Measurements from ENCODE around the gene RNASE1.
"Not testable (repeated sequence)": the region's sequence is repeated elsewhere in the genome, so short reads cannot be mapped to it uniquely, and the experiment has no call there.

RNASE1 gene

DNA sequence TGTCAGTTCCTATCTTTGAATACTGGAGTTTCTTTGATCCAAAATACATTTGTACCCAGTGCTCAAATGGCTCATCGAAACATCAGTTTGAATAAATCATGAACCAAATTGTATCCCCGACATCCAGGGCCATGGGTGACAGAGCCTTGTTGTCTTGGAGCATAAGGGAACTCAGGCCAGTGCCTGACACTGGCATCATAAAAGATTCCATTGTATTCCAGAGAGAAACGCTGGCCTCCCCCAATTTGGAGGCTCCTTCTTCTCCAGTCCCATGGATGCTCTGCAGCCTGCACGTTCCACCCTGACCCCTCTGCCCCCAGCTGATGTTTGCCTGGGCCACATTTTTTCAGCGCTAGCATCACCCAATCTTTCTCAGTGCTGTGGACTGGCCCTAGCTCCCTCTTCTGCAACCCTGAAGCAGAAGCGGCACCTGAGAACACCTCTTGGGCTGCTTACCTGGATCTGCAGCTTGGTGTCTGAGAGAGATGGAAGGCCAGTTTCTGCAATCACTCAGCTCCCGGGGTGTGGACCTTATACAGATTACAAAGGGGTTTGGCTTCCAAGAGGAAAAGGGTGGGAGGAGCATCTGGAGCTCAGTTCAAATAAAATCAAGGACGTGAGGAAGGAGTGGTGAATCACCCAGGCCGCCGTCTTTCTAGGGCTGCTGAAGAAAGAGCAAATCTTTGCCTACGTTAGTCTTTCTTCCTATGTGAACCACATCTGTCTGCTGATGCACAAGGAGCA, at the start of gene RNASE1:
Gene RNASE1 (minus strand): TSS at position 504 of the 744 bp plus-strand sequence. CDS start 776 bp downstream, outside the sequence.
- DNase-seq, result no peak

DNA sequence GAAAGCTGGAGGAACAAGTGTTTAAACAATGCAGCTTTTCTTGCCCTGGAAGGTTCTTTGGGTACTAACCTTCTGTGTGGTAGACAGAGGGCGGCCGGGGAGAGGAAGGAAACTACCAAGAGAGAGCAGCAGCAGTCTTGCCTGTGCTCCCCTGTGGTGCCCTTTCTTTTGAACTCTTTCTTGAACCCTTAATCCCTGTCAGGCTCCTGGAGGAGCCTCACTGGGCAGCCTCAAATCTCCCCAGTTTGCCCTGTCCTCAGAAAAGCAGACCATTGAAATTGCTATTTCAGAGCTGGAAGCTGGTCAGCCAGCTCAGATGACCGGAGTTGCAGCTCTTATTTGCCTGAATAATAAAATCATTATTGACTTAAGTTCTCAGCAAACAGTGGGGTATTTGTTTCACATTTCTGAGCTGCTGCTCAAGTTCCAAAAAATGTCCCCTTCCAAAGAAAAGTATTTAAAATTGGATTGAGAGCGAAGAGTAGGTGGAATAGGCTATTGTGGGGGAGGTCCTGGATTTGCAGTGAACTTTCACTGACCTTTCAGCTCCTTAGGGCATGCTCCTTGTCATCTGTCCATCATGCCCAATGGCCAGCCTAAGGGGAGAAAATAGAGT, 46.4 kb upstream of the RNASE1 start:
- no peak for DNase-seq

DNA sequence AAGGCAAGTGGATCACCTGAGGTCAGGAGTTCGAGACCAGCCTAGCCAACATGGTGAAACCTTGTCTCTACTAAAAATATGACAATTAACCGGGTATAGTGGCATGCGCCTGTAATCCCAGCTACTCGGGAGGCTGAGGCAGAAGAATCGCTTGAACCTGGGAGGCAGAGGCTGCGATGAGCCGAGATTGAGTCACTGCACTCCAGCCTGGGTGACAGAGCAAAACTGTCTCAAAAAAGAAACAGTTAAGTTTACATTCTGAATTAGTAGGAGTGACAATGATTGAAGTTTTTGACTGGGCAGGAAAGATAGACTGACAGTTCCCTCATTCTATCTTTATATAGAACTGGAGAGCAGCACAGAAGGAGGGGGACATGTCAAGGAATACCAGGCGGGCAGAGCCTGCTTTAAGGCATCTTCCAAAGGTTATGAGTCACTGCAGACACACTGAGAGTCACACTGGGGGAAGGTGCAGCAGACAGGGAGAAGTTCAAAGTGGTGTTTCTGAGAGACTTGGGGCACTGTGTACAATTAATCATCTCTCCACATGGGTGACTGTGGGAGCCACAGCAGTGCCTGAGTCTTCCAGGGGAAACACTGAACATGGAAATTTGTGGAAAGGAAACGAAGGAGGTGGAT, 45.8 kb upstream of the RNASE1 start:
- no peak for DNase-seq

DNA sequence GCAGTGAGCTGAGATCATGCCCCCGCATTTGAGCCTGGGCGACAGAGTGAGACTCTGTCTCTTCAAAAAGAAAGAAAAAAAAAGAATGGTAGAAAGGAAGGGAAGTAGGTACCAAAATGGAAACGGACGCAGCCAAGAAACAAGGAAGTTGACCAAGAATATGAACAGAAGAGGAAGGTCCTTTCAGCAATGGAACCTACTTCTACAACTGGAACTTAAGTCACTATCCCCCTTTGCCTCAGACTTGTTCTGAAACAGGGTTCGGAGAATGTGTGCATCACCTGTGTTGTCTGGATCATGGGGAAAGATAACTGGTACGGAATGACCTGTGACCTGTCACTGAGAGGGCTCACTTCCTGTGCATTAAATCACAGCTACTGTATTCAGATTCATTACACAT, 43.9 kb upstream of the RNASE1 start:
- DNase-seq, result no peak

DNA sequence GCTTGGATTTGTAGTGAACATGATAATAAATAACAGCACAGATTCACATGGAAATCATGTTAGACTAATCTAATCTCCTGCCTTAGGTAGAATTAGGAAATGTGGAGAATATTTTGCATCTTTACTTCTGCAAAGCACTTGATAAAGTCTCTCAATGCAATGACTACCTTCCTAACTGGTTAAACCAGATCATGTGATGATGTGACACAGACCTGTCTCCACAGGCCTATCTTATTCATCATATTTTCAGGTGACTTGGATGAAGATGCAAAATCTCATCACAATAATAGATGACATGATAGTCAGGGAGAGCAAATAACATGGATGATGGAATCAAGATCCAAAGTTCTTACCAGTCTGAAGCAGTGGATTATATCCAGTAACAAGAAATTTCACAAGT, 38.5 kb upstream of the RNASE1 start:
- DNase-seq, result no peak

DNA sequence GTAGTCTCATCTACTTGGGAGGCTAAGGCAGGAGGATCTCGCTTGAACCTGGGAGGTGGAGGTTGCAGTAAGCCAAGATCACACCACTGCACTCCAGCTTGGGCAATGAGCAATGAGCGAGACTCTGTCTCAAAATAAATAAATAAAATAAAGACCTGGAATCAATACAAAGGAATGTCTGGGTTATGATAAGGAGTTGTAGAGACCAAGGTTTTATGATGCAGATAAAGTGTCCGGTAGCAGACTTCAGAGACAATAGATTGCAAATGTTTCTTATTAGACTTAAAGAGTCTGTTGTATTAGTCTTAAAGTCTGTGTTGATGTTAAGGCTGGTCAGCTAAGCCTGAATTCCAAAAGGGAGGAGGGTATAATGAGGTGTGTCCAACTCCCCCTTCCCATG, 35.2 kb upstream of the RNASE1 start:
- no peak for DNase-seq

DNA sequence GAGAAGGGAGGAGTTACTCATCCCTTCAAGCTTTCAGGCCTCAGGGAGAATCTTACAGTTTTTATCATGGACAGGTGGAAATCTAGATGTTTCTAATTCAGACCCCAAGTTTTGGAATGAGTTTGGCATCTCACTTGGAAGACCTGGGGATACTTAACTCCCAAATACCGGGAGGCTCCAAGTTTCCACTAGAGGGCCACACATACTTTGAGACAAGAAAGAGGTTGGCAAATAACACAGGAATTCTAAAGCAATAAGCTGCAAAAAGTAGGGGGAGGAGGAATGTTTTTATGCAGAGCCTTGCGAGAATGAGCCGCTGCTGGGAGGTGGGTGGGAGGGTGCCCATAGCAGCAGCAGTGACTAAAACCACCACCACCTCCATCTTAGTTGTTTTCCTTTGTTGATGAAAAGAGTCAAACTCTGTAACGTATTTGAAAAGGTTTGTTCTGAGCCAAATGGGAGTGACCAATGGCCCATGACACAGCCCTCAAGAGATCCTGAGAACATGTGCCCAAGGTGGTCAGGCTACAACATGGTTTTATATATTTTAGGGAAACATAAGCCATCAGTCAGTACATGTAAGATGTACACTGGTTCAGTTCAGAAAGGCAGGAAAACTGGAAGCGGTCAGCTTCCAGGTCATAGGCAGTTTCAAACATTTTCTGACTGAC, 34.2 kb upstream of the RNASE1 start:
- peak in 1 of 2 experiments; percentile 10 for DNase-seq

DNA sequence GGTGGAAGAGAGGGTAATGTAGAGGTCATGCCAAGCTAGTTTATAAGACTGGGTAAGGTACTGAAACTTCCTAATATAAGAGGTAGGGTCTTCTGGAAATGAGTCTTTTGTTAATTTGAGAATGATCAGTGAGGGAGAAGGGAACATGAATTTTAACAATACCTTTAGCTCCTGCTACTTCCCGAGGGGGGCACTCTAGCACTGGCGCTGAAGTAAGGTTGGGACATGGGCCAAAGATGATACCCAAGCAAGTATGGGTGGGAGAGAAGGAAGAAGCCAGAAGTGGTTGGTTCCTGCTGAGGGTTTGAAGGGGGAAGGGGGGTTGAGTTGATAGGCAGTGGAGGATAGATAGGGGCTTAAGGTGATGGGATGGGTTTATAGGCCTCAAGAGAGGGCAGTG, 32.3 kb upstream of the RNASE1 start:
- DNase-seq, result no peak

DNA sequence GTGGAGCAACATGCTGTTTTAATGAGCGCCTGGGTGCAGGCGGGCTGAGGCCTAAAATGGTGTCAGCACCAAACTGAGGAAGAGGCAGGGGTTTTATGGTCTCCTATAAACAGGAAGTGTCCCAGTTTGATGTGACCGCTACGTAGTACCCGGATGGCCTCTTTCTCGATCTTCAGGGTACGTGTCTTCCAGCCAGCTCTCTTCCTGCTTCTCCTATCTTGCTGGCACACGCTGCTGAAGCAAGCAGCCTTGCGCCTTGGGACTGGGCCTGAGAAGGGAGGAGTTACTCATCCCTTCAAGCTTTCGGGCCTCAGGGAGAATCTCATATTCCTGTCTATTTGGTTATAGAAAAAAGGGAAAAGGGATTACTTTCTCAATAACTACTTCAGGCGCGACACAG, 28.2 kb upstream of the RNASE1 start:
- DNase-seq, result no peak

DNA sequence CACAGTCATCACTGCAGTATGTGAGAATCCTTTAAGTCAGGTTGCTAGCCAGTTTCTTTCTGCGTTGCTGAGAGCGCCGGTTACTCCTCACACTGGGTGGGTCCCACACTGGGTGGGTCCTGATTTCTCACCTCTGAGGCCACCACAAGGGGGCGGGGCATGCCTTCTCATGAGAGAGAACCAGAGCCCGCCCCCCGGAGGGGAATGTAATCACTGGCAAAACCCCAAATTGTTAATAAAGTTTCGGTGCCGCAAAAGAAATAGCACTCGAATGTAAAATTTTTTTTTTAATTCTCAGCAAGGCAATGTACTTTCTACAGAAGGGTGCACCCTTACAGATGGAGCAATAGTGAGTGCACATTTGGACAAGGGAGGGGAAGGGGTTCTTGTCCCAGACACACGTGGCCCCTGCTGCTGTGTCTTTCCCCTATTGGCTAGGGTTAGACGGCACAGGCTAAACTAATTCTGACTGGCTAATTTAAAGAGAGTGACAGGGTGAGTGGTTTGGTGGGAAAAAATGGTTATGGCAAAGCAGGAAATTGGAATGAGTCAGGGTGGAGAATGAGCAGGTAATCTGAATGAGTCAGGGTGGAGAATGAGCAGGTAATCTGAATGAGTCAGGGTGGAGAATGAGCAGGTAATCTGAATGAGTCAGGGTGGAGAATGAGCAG, 25.5 kb upstream of the RNASE1 start:
- DNase-seq, result not testable (repeated sequence)

DNA sequence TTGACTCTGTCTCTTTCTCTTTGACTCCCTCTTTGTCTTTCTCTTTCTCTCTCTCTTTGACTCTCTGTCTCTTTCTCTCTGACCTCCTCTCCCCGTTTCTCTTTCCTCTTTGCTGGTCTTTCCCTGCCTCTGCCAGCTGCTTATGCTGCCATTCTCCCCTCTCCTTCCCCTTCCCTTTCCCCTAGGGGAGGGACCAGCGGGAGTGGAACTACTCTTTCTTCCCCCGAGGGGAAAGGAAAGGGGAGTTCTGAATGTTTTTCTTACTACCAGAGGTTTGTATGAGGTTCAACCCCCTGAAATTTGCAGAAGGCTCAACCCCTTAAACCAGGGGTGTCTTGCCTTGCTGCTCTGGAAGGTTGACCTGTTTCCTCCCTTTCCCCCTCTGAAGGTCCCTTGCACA, 24.7 kb upstream of the RNASE1 start:
- no peak for DNase-seq

DNA sequence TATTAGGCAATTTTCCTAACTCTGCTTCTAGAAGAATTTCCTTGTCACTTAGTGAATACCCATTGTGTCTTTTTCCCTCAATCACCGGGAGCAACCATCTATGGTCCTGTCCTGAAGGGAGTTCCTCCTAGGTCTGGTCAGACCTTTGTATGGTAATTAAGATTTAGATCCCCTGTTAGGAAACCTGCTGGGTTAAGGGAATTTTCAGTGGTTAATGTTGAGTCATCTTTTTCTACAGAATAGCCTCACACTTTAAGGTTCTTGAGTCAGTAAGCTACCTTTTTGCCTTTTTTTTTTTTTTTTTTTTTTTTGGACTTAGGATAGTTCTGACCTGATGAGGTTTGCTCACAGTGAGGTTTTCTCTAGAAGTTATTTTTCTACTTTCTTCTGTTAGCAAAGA, 24.0 kb upstream of the RNASE1 start:
- not testable (repeated sequence) for DNase-seq

DNA sequence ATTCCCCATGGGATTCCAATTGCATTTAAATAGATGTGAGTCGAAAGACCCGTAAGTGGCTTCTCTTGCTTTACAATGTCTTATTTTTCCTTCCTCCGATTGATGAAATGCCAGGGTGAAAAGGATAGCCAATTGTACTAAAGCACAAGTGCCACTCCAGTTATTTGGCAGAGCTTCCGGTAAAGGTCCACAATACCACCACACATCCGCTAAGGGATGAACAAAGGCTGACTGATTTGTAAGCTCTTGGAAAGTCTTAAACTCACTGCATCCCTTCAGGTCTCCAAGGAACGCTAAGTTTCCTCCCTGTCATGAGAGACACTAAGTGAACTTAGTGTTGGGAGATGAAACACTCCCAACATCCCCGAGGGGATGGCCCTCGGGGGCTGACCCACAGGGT, 21.2 kb upstream of the RNASE1 start:
- DNase-seq, result no peak

DNA sequence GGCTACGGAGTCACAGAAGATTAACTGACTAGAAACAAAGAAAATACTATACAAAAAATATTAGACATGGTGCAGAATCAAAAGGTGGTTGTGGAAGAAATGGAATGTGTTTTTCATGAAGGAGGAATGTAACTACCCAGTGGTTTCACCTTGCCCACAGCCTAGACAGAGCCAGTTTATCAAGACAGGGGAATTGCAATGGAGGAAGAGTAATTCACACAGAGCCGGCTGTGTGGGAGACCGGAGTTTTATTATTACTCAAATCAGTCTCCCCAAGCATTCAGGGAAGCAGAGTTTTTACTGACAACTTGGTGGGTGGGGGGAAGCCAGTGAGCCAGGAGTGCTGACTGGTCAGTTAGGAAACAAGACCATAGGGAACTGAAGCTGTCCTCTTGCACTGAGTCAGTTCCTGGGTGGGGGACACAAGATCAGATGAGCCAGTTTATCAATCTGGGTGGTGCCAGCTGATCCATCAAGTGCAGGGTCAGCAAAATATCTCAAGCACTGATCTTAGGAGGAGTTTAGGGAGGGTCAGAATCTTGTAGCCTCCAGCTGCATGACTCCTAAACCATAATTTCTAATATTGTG, 19.0 kb upstream of the RNASE1 start:
- DNase-seq, result not testable (repeated sequence)

DNA sequence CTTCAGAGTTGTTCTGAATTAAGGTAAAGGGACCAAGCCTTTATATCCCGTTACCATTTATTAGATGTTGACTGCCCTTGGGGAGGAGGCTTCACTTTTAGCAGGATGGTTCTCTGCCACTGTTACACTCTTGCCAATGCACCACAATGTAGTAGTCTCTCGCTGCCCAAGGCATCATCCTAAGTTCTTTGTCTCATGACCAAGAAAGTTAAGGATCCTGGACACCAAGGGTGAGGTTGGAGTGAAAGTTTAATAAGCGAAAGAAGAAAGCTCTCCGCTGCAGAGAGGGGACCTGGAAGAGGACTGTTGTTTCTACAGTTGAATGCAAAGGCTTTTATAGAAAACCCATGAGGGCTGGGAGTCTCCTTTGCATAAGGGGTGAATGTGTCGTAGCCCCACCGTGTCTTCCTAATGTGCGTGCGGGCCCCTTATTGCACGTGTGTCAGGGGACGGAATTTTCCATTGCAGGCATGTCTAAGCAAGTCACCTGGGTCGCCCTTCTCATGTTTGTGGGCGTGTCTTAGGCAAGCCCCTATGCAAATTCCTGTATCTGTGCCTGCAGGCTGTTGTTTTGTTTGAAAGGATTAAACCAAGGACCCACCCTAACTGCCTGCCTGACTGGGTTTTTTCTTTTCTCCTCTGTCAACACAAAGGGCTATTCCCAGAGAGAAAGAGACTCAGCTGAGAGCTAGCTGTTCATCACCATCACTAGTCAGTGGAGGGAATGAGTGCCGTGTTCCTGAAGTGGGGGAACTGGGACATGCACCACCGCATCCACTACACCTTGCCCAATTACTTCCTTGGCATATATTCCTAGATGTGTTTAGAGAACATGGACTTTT, 17.6 kb upstream of the RNASE1 start:
- DNase-seq, result no peak

DNA sequence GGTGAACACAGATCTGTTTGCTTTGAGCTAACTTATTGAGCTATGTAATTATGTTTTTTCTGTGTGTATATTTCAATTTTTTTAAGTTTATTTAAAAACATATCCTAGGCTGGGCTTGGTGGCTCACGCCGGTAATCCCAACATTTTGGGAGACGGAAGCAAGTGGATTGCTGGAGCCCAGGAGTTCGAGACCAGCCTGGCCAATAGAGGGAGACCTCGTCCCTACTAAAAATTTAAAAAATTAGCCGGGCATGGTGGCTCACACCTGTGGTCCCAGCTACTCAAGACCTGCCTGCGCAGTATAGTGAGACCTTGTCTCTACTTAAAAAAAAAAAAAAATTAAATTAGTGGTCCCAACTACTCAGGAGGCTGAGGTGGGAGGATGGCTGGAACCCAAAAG, 16.2 kb upstream of the RNASE1 start:
- DNase-seq, result no peak

DNA sequence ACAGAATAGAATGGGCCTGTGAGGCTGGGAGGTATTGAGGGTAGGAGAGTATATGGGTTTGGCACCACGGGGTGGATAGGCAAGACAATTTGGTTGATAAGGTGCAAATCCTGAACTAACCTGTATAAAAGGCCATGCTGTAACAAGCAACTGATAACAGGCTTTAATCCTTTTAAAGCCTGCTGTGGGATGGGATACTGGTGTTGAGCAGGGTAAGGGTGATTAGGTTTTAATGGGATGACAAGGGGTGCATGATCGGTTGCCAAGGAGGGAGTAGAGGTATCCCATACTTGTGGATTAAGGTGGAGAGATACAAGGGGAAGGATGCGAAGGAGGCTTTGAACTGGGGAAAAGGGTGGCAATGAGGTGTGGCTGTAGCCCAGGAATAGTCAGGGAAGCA, 13.3 kb upstream of the RNASE1 start:
- DNase-seq, result not testable (repeated sequence)

DNA sequence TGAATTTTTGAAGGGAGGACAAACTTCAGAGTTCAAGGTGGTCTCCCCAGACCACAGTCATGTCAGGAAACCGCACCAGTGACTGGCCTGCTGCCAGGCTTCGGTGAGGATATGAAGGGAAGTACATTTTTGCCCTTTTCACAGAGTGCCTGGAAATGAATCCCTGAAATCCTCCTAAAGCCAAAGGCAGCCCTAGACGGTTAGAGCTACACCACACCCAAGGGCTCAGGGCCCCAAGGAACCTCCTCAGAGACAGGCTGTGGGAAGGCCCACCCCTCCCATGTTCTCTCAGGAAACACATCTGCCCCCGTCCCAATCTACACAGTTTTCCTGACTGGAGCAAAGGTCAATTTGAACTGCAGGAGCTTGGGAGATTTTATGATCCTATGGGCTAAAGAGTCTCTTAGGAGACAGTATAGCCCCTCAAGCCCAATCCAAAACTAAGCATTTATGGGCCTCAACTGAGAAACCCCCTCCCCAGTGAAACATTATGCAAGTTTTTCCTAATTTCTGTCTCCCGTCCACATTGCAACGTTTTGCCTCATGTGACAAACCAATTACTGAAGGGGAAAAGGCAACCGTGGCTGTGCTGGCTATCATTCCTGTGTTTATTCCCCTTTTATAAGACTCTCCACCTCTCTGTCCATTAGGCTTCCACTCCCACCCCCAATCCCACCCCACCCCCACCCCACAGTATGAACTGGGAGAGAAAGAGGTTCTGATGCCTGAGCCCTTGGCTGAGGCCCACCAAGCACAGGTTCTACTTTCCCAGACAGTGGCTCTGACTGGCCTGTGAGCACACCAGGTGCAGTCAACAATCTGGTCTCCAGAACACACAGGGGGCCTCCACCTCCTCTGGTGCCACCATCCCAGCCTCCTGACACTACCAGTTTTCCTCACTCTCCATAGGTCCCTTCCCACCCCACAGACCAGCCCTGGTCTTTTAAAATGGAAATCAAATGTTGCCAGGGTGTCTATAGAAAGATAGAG, 9.6 kb upstream of the RNASE1 start:
- DNase-seq, result no peak

DNA sequence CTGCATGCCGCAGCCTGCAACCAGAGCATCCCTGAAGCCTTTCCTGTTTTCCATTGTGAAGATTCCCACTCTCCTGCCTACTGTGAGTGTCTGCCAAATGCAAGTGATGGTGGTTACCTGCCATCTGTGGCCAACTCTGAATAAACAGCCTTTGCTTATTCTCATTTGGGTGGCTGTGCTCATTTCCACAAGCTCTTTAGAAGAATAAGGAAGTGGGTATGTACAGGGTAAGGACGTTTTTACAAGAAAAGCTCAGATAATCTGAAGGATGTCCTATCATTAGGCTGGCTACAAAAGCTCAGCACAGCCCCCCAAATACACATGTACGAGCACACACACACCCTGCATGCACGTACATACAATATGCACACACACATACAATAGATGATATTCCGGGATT, 7.3 kb upstream of the RNASE1 start:
- no peak for DNase-seq

DNA sequence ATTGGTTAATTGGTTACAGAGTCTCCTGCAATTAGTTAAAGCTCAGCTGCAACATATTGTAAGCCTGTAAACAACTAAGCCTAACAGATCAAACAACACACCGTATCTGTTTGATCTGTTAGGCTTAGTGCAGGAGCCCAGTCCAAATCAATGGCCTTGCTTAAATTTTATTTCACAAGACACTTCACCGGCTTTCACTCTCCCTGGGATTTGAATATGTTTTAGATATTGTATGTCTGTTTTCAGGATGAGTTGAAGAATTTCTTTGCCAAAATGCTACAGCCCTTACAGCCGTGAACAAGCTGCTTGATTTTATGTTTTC, 5.5 kb upstream of the RNASE1 start:
- DNase-seq, result no peak
